IPS-18c (cell line): Measurements from ENCODE around the gene BMAL1.
"Not testable (repeated sequence)": the region's sequence is repeated elsewhere in the genome, so short reads cannot be mapped to it uniquely, and the experiment has no call there.

Experiments
- H3K4me3 ChIP-seq: 2 replicates; pipeline ENCODE4 v1.7.0; 2013; ENCODE audit warnings: low read depth, mild to moderate bottlenecking, low read length, moderate library complexity; ENCODE audit not compliant: insufficient read depth
- H3K9me3 ChIP-seq: one replicate; pipeline ENCODE4 v1.6.1; 2013; ENCODE audit warnings: mild to moderate bottlenecking, low read length, moderate library complexity; ENCODE audit not compliant: control insufficient read depth, insufficient read depth

Gene BMAL1

GRCh38 chr11:13277768-13278608 lies at the start of gene BMAL1:
TSS of gene BMAL1 (plus strand) at chr11:13277790. CDS start at chr11:13354309, 76,519 bp downstream.
- Histone ChIP-seq H3K9me3 (no peaks in the 10 kb centered on the region), H3K4me3 (peak within 1 kb of the TSS; percentile 79)

- H3K9me3 ChIP-seq: no peaks in the 10 kb centered on the region
- H3K4me3 ChIP-seq: no peak overlapping the region
Observed at GRCh38 chr11:13228572-13228971, 49.0 kb upstream of the BMAL1 start.

- H3K4me3 ChIP-seq: no peak overlapping the region
Observed at GRCh38 chr11:13229136-13229535, 48.5 kb upstream of the BMAL1 start.

GRCh38 chr11:13229711-13230318 lies 47.8 kb upstream of the BMAL1 start:
- no peak overlapping the region for H3K4me3 ChIP-seq
- H3K9me3 ChIP-seq: no peaks in the 10 kb centered on the region

More at GRCh38 chr11:13229136-13229535, 48.5 kb upstream of the BMAL1 start:
- no peaks in the 10 kb centered on the region for H3K9me3 ChIP-seq

- Histone ChIP-seq H3K4me3 (no peak overlapping the region), H3K9me3 (no peaks in the 10 kb centered on the region)
Observed at GRCh38 chr11:13233173-13233745, 44.3 kb upstream of the BMAL1 start.

- Histone ChIP-seq H3K4me3 (no peak overlapping the region), H3K9me3 (no peaks in the 10 kb centered on the region)
Observed at GRCh38 chr11:13235895-13236294, 41.7 kb upstream of the BMAL1 start.

- no peak overlapping the region for H3K4me3 ChIP-seq
- H3K9me3 ChIP-seq: no peaks in the 10 kb centered on the region
Observed at GRCh38 chr11:13236626-13237025, 41.0 kb upstream of the BMAL1 start.

- H3K4me3 ChIP-seq: no peak overlapping the region
- H3K9me3 ChIP-seq: no peaks in the 10 kb centered on the region
Observed at GRCh38 chr11:13237761-13238160, 39.8 kb upstream of the BMAL1 start.

DNA sequence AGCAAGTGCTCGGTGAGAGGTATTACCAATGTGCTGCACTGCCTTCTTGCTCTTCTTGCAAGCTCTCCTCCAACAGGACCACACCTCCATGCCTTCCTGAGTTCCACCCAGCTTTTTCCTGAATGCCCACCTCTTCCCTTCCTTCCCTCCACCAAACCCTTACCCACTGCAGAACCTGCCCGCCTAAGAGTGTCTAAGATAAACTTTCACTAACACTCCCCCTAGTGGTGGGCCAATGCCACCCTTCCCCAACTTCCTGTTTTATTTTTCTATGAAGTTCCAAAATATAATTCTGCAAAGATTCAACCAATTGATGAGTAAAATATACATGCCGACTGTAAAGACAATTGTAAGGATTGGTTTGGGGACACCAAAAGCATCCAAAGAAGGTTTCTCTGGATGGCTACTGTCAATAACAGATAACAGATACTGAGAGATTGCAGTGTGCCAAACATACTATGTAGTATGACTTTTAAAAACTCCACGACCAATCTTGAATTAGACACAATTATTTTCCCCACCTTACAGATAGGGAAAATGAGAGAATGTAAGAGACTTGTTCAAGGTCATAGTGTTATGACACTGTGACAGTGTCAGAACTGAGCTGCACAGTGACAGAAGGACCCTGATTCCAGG lies 38.6 kb upstream of the BMAL1 start:
- H3K4me3 ChIP-seq: no peak overlapping the region

DNA sequence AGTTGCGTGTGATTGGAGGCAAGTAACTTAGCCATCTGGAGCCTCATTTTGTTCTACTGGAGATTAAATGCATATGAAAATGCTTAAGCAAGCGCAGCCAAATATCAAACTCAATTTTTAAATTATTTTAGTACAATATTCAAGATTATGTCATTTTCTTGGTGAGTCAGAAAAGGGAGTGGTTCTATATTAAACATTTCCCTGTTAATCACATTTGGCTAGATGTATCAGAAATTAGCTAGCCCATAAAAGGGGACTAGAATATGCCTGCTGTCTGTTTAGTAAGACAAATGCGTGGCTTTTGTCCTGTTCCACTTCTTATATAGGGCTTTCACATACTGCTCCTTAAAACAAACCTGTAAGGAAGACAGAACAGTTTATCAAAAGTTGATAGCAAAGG lies 35.0 kb upstream of the BMAL1 start:
- no peaks in the 10 kb centered on the region for H3K9me3 ChIP-seq
- no peak overlapping the region for H3K4me3 ChIP-seq

More for the DNA sequence above, 38.6 kb upstream of the BMAL1 start:
- no peaks in the 10 kb centered on the region for H3K9me3 ChIP-seq

DNA sequence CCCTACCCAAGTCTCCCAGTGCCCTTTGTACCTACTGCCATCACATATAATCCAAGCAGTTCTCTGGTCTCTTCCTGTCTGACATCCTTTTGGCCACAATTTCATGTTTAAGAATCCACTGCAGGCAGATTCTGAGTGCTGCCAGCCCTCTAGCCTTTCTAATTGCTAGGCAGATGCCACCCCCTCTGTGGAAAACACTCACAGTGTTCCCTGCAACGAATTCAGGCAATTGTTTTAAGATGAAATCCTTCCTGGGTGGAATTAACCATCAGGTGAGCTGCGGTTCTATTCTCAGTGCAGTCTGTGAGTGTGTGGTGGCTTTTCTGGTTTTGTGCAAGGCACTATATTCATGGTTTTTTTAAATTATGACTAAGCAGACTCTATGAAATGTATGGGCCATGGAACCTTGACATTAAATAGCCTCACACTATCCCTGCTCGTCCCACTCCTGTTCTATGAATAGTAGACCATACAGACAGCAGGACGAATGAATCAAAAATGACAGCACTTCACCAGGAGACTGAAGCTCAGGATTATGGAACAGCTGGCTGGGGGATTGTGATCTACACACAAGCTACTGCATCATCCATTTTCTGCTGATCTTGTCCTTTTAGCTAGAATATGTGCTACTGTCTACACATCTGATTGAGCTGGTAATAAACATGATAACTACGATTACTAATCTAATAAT lies 29.8 kb upstream of the BMAL1 start:
- no peak overlapping the region for H3K4me3 ChIP-seq
- H3K9me3 ChIP-seq: no peaks in the 10 kb centered on the region

DNA sequence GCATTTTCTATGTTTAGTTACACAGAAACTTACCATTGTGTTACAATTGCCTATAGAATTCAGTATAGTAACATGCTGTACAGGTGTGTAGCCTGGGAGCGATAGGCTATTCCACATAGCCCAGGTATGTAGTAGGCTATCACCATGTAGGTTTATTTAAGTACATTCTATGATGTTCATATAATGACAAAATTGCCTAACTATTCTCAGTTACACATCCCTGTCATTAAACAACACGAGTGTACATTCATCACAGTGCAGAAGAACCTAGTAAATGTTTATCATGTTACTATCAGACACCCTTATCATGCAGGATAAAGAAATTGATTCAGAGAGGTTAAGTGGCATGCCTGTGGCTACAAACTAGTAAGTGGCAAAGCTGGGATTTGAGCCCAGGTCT lies 28.4 kb upstream of the BMAL1 start:
- Histone ChIP-seq H3K4me3 (no peak overlapping the region), H3K9me3 (no peaks in the 10 kb centered on the region)

DNA sequence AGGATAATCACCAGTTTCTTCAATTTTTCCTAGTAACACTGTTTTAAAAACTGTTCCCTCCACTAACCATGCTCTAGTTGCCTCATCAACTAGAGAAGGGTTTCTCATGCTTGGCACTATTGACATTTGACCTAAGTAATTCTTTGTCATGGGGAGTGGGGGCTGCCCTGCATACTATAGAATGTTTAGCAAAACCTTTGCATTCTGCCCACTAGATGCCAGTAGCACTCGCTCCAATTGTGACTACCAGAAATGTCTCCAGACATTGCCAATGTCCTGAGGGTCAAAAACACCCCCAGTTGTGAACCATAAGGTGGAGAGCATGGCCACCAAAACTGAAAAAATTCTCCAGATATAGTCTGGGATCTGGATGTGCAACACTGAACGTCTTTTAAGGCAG lies 27.6 kb upstream of the BMAL1 start:
- H3K4me3 ChIP-seq: no peak overlapping the region
- H3K9me3 ChIP-seq: no peaks in the 10 kb centered on the region

DNA sequence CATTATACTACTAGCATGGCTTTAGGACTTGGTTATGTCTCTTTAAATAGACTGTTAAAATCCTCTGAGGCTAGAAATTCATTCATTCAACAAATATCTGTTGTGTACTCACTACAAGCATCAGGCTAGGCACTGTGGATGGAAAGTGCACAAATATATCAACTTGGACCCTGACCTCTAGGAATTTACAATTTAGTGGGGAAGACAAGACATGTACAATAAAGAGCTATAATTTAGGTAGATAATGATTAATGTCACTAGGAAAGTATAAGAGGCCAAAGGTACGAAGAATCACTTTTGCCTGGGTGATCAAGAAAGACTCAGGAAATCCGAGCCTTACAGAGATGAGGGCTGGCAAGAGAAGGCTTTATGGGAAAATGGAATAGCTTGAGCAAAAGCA lies 25.6 kb upstream of the BMAL1 start:
- H3K4me3 ChIP-seq: no peak overlapping the region
- no peaks in the 10 kb centered on the region for H3K9me3 ChIP-seq

GRCh38 chr11:13252438-13252837 lies 25.2 kb upstream of the BMAL1 start:
- Histone ChIP-seq H3K4me3 (no peak overlapping the region), H3K9me3 (no peaks in the 10 kb centered on the region)

DNA sequence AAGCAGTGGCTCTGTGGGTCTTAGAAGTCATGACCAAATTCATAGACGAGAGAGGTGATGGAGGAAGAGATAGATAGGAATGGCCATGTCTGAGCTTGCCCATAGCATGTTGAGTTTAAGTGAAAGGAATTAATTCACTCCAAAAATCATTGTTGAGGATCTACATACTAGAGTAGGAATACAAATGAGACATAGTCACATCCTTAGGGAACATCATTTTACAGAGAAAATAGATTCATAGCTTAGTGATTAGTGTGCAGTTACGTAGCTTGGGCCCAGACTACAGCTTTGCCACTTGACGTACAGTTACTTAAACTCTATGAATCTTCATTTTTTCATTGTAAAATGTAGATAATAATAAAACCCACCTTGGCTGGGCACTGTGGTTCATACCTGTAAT lies 21.4 kb upstream of the BMAL1 start:
- H3K9me3 ChIP-seq: no peaks in the 10 kb centered on the region
- H3K4me3 ChIP-seq: no peak overlapping the region

DNA sequence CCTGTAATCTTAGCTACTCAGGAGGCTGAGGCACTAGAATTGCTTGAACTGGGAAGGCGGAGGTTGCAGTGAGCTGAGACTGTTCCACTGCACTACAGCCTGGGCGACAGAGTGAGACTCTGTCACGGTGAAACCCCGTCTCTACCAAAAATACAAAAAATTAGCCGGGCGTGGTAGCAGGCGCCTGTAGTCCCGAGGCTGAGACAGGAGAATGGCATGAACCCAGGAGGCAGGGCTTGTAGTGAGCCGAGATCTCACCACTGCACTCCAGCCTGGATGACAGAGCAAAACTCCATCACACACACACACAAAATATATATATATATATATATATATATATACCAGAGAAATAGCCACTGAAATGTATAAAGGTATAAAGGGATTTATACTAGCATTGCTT lies 19.5 kb upstream of the BMAL1 start:
- H3K4me3 ChIP-seq, H3K9me3 ChIP-seq: not testable (repeated sequence)
